Naive thymus-derived CD8-positive, alpha-beta T cell (primary cell): ENCODE data around the gene PIN1. TPM values are rescaled to one million over a fixed set of nuclear protein-coding genes. Genes with fewer than 3 reads are reported as not detected.
"Not testable (repeated sequence)": the region's sequence is repeated elsewhere in the genome, so short reads cannot be mapped to it uniquely, and the experiment has no call there.

Experiments used
- ATAC-seq, 2 donors: fragments of 150-1000 bp; cut with Tn5 transposase in 1 of 2; sonication (Bioruptor Pico), chemical (Tn5 transposase) in 1 of 2; 1 replicate in 1 of 2; 2 replicates in 1 of 2; pipeline ENCODE4 v1.10.0; 2021; ENCODE audit warnings: mild to moderate bottlenecking in 2 of 2, moderate library complexity in 2 of 2
- POLR2A ChIA-PET: fragments of 350-600 bp; sonication (Branson Sonifier 250); formaldehyde crosslinking; loops from one replicate; lab custom pipeline; 2021; ENCODE audit warnings: antibody characterized with exemption; lab: Charles Lee
- DNase-seq, 10 donors: peaks; one replicate each; pipeline versions ENCODE4 v3.0.0 to v3.0.0-alpha.2; 2020 to 2022
- H3K27ac Mint-ChIP-seq, 10 donors: one replicate each; pipeline ENCODE4 v1.8.0; 2020 to 2022; ENCODE audit warnings: mild to moderate bottlenecking in 10 of 10, mixed read lengths in 10 of 10, moderate library complexity in 4 of 10, inconsistent platforms in 1 of 10
- H3K27me3 Mint-ChIP-seq, 5 donors: one replicate each; pipeline ENCODE4 v1.8.0; 2021 to 2022; ENCODE audit warnings: mixed read lengths in 5 of 5
- H3K36me3 Mint-ChIP-seq, 3 donors: one replicate each; pipeline ENCODE4 v1.8.0; 2020 to 2022; ENCODE audit warnings: mixed read lengths in 3 of 3, mild to moderate bottlenecking in 2 of 3, inconsistent platforms in 1 of 3
- H3K4me1 Mint-ChIP-seq, 4 donors: one replicate each; pipeline ENCODE4 v1.8.0; 2021 to 2022; ENCODE audit warnings: mixed read lengths in 4 of 4
- H3K4me3 Mint-ChIP-seq, 10 donors: one replicate each; pipeline ENCODE4 v1.8.0; 2020 to 2022; ENCODE audit warnings: mild to moderate bottlenecking in 10 of 10, mixed read lengths in 10 of 10, moderate library complexity in 6 of 10, inconsistent platforms in 1 of 10
- H3K9me3 Mint-ChIP-seq, 9 donors: one replicate each; pipeline ENCODE4 v1.8.0; 2020 to 2022; ENCODE audit warnings: mixed read lengths in 9 of 9, mild to moderate bottlenecking in 3 of 9, inconsistent platforms in 1 of 9, moderate library complexity in 1 of 9
- polyA plus RNA-seq, 3 donors: library from polyadenylated mRNA; unstranded; fragments of 300-500 nt; fragmentation: Illumina TruSeq; gene quantifications; one replicate each; pipeline ENCODE4 v1.2.3, GENCODE V29; 2021
- total RNA-seq, 8 experiments: library from RNA in 2 of 8; stranded (reverse) in 2 of 8; gene quantifications; one replicate each; pipeline ENCODE4 v1.2.3 and lab custom pipeline; 2021 to 2026

The PIN1 gene
- total RNA-seq = 10 to 100 TPM; 63.3 to 65.6 TPM
- 100 to 1,000 TPM in 1 of 3 donors, 10 to 100 TPM in 2; 85.3 to 126 (median 95.8) TPM for polyA plus RNA-seq
- total RNA-seq (lab: John Stamatoyannopoulos, UW) = 33.5 to 69.6 (median 57.4) reads per million in 6 experiments

DNA sequence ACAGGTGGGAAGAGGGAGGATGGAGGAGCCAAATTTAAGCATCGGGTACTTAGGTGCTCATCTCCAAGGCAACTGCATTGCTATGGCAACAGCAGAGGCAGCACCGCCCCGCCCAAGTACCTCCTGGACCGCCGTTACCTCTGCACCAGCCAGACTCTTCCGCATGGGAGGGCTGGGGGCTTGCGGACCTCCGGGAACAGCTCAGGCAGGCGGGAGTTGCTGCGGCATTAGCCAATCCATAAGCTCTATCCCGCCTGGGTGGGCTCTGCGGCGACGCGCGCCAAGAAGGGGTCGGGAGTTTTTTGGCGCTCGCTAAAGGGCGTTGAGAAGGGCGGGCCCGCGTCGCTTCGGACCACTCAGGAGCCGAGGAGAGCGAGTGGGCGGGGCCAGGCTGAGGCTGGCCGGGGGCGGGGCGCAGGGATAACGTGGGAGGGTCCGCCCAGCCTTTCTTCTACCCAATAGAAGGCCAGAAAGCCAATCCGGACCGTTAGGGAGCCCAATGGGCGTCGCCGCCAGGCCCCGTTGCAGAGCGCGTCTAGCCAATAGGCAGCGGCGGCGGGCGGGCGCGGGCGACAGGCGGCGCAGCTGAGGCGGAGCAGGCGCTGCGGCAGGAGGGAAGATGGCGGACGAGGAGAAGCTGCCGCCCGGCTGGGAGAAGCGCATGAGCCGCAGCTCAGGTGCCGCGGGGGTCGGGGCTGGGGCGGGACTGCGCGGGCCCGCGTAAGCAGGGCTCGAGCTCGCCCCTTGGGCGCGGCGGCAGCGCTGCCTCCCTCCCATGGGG lies at the start of gene PIN1:
TSS of gene PIN1 (plus strand) at position 593 of the 781 bp plus-strand sequence. CDS start at position 620, 27 bp downstream.
- POLR2A ChIA-PET = interaction anchor here (0.5 to 1.9 kb wide), 12 partner anchors 8 to 308 kb away, joined by 3 to 12 read pairs (median 4); partner anchors contain the start of genes FBXL12 and ZNF846
- peak; percentile 96 for ATAC-seq
- Mint-ChIP-seq H3K4me3 (peak within 1 kb of the TSS; percentile 89 to 97 (median 94)), H3K4me1 (peaks cover 7 to 30% (median 14%) of the 10 kb centered on the region in 4 donors), H3K9me3 (no peaks in the 10 kb centered on the region), H3K27me3 (no peaks in the 10 kb centered on the region), H3K36me3 (peaks cover 0 to 28% (median 2%) of the 10 kb centered on the region in 3 donors), H3K27ac (peak within 1 kb of the TSS; percentile 77 to 98 (median 94))
- DNase-seq = peak; percentile 97 to 100 (median 99)

DNA sequence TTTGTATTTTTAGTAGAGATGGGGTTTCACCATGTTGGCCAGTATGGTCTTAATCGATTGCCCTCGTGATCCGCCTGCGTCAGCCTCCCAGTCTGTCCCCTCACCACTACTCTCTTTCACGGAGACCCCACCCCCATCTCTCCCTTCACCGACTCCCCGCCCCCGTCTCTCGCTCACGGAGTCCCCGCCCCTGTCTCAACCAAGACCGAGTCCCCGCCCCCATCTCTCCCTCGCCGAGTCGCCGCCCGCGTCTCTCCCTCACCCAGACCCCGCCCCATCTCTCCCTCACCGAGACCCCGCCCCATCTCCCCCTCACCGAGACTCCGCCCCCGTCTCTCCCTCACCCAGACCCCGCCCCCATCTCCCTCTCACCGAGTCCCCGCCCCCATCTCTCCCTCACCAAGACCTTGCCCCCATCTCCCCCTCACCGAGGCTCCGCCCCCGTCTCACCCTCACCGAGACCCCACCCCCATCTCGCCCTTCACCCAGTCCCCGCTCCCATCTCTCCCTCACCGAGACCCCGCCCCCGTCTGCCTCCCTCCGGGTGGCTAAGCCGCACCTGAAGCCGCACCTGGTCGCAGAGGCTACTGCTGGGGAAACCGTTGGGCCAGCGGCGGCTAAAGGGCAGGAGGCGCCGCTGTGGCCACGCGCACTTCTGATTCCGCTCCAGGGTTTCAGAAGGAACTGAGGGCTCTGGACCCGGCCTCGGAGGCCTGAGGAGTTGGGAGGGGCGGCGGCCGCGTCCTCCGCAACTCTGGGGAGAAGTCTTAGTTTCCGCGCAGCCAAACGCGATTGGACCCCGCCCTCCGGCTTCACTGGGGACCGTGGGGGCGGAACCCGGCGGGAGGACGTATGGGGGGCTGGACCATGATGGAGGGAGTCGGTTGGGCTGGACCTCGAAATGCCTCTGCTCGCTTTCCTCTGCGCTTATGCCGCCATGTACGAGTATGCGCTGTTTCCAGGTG lies 49.5 kb upstream of the PIN1 start:
- H3K36me3 Mint-ChIP-seq = peaks cover 0 to 4% (median 0%) of the 10 kb centered on the region in 3 donors
- H3K27ac Mint-ChIP-seq = peak overlapping the region; percentile 91 to 99 (median 96)
- POLR2A ChIA-PET = interaction anchor here (0.6 to 1.5 kb wide), 5 partner anchors 10 to 477 kb away, joined by 3 to 12 read pairs (median 5); partner anchors contain the start of genes FBXL12 and ZNF846
- H3K27me3 Mint-ChIP-seq = no peaks in the 10 kb centered on the region
- H3K9me3 Mint-ChIP-seq = no peaks in the 10 kb centered on the region
- ATAC-seq = peak; percentile 80 to 81
- DNase-seq = peak; percentile 91 to 99 (median 95)
- H3K4me3 Mint-ChIP-seq = peak overlapping the region; percentile 88 to 97 (median 92)
- peaks cover 10 to 48% (median 34%) of the 10 kb centered on the region in 4 donors for H3K4me1 Mint-ChIP-seq

DNA sequence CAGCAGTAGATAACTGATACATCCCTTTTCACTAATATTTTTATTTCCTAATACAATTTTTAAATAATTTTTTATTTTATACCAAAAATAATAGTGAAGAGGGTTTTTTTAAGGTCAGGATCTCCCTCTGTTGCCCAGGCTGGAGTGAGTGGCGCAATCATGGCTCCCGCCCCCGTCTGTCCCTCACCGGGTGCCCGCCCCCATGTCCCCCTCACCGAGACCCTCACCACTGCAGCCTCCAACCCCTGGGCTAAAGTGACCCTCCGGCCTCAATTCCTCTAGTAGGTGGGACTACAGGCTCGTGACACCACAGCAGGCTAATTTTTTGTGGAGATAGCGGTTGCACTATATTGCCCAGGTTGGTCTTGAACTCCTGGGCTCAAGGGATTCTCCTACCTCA lies 48.8 kb upstream of the PIN1 start:
- DNase-seq (no peak), ATAC-seq (no peak)
- Mint-ChIP-seq H3K36me3 (peaks cover 0 to 3% (median 0%) of the 10 kb centered on the region in 3 donors), H3K27me3 (no peaks in the 10 kb centered on the region), H3K4me1 (peaks cover 10 to 53% (median 35%) of the 10 kb centered on the region in 4 donors), H3K9me3 (no peaks in the 10 kb centered on the region), H3K4me3 (peak overlapping the region; percentile 88 to 97 (median 92)), H3K27ac (peak overlapping the region; percentile 91 to 99 (median 96))
- POLR2A ChIA-PET = interaction anchor here (1.5 kb wide), 1 partner anchor 18 kb away, joined by 12 read pairs; the partner anchor contains the start of gene ZNF846

DNA sequence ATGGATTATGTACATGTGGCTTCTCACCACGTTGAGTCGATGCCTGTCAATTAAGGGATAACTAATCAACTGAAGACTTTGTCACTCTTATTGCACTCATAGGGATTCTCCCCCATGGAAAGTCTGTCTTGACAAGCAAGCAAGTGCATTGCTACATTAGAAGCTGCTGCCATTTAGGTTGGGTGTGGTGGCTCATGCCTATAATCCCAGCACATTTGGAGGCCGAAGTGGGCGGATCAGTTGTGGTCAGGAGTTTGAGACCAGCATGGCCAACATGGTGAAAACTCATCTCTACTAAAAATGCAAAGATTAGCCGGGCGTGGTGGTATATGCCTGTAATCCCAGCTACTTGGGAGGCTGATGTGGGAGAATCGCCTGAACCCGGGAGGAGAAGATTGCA lies 48.3 kb upstream of the PIN1 start:
- POLR2A ChIA-PET = no interaction called here
- DNase-seq (no peak), ATAC-seq (no peak)
- Mint-ChIP-seq H3K9me3 (no peaks in the 10 kb centered on the region), H3K27me3 (no peaks in the 10 kb centered on the region), H3K4me3 (peak overlapping the region; percentile 61 to 90 (median 76)), H3K27ac (peak overlapping the region; percentile 69 to 99 (median 92)), H3K36me3 (peaks cover 0 to 2% (median 0%) of the 10 kb centered on the region in 3 donors), H3K4me1 (peaks cover 10 to 55% (median 39%) of the 10 kb centered on the region in 4 donors)

DNA sequence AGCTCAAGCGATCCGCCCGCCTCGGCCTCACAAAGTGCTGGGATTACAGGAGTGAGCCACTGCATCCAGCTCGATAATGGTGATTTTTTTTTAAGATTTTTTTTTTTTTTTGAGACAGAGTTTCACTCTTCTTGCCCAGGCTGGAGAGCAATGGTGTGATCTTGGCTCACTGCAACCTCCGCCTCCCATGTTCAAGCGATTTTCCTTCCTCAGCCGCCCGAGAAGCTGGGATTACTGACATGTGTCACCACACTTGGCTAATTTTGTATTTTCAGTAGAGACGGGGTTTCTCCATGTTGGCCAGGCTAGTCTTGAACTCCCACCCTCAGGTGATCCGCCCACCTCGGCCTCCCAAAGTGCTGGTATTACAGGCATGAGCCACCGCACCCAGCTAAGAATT lies 46.5 kb upstream of the PIN1 start:
- ATAC-seq, DNase-seq, H3K36me3 Mint-ChIP-seq, H3K27me3 Mint-ChIP-seq, H3K9me3 Mint-ChIP-seq: not testable (repeated sequence)
- POLR2A ChIA-PET = interaction anchor here (0.7 to 1.1 kb wide), 3 partner anchors 20 to 456 kb away, joined by 3 read pairs; partner anchors contain the start of gene ZNF846
- H3K27ac Mint-ChIP-seq = peak overlapping the region in 1 of 10 donors; percentile 27
- H3K4me3 Mint-ChIP-seq = peak overlapping the region in 1 of 10 donors; percentile 20
- H3K4me1 Mint-ChIP-seq = peaks cover 11 to 53% (median 45%) of the 10 kb centered on the region in 4 donors

DNA sequence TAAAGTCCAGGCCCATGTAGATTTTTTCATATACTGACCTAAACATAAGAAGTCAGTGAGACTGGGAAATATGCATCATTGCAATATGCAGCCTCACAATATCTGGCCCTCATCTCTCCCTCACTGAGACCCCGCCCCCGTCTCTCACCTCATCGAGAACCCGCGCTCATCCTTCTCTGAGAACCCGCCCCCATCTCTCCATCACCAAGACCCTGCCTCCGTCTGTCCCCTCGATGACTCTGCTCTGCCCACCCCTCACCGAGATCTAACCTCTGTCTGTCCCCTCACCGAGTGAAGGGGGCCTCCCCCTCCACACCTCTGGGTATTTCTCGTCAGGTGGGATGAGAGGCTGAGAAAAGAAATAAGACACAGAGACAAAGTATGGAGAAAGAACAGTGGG lies 46.1 kb upstream of the PIN1 start:
- Mint-ChIP-seq H3K9me3 (peaks cover 0 to 6% (median 0%) of the 10 kb centered on the region in 9 donors), H3K36me3 (no peaks in the 10 kb centered on the region), H3K4me1 (peaks cover 11 to 50% (median 43%) of the 10 kb centered on the region in 4 donors), H3K27me3 (no peaks in the 10 kb centered on the region), H3K27ac (peak overlapping the region in 3 of 10 donors; percentile 27 to 87 (median 51)), H3K4me3 (peak overlapping the region in 2 of 10 donors; percentile 19 to 30)
- POLR2A ChIA-PET = interaction anchor here (0.7 kb wide), 1 partner anchor 457 kb away, joined by 3 read pairs; no protein-coding TSS in a partner anchor
- DNase-seq (no peak), ATAC-seq (no peak)

DNA sequence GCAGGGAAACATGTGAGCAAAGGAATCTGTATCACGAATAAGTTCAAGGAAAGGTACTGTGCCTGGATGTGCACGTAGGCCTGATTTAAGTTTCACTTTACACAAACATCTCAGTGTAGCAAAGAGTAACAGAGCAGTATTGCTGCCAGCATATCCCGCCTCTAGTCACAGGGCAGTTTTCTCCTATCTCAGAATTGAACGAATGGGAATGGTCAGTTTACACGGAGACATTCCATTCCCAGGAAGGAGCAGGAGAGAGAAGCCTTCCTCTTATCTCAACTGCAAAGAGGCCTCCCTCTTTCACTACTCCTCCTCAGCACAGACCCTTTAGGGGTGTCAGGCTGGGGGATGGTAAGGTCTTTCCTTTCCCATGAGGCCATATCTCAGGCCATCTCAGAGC lies 45.5 kb upstream of the PIN1 start:
- H3K4me3 Mint-ChIP-seq = peak overlapping the region in 2 of 10 donors; percentile 34 to 60
- ATAC-seq, DNase-seq, POLR2A ChIA-PET, H3K36me3 Mint-ChIP-seq, H3K27me3 Mint-ChIP-seq, H3K9me3 Mint-ChIP-seq: not testable (repeated sequence)
- peak overlapping the region in 6 of 10 donors; percentile 45 to 90 (median 58) for H3K27ac Mint-ChIP-seq
- H3K4me1 Mint-ChIP-seq = peaks cover 11 to 45% (median 38%) of the 10 kb centered on the region in 4 donors

DNA sequence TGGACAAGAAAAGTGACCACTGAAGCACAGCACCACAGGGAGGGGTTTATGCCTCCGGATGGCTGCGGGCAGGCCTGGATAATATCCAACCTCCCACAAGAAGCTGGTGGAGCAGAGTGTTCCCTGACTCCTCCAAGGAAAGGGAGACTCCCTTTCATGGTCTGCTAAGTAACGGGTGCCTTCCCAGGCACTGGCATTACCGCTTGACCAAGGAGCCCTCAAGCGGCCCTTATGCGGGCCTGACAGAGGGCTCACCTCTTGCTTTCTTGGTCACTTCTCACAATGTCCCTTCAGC lies 44.1 kb upstream of the PIN1 start:
- ATAC-seq, H3K27me3 Mint-ChIP-seq, DNase-seq, H3K9me3 Mint-ChIP-seq, H3K36me3 Mint-ChIP-seq: not testable (repeated sequence)
- POLR2A ChIA-PET = interaction anchor here (0.6 to 1.6 kb wide), 3 partner anchors 23 to 1276 kb away, joined by 3 to 6 read pairs (median 3); partner anchors contain the start of genes ZNF561 and ZNF846
- H3K27ac Mint-ChIP-seq = peak overlapping the region in 7 of 10 donors; percentile 18 to 99 (median 97)
- peaks cover 9 to 42% (median 29%) of the 10 kb centered on the region in 4 donors for H3K4me1 Mint-ChIP-seq
- H3K4me3 Mint-ChIP-seq = peak overlapping the region in 6 of 10 donors; percentile 48 to 97 (median 88)

DNA sequence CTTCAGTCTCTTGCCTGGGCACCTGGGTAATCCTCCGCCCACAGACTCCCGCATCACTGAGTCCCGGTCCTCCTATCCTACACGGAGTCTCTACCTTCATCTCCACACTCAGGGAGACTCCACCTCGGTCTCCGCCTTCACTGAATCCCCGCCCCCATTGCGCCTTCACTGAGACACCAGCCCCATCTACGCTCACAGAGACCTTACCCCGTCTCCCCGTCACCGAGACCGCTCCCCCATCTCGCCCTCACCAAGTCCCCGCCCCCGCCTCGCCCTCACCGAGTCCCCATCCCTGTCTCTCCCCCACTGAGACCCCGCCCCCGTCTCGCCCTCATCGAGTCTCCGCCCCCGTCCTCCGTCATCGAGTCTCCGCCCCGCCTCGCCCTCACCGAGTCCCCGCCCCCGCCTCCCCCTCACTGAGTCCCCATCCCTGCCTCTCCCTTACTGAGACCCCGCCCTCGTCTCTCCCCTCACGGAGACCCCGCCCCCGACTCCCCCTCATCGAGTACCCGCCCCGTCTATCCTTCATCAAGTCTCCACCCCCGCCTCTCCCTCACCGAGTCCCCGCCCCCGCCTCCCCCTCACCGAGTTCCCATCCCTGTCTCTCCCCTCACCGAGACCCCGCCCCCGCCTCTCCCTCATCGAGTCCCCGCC lies 43.4 kb upstream of the PIN1 start:
- ATAC-seq (peak; percentile 47 to 56), DNase-seq (peak; percentile 83 to 99 (median 93))
- H3K4me3 Mint-ChIP-seq = peak overlapping the region; percentile 86 to 97 (median 90)
- H3K27me3 Mint-ChIP-seq = no peaks in the 10 kb centered on the region
- H3K9me3 Mint-ChIP-seq = peaks cover 0 to 6% (median 0%) of the 10 kb centered on the region in 9 donors
- peak overlapping the region; percentile 74 to 99 (median 96) for H3K27ac Mint-ChIP-seq
- peaks cover 11 to 43% (median 30%) of the 10 kb centered on the region in 4 donors for H3K4me1 Mint-ChIP-seq
- no peaks in the 10 kb centered on the region for H3K36me3 Mint-ChIP-seq
- POLR2A ChIA-PET = interaction anchor here (0.7 to 1.6 kb wide), 2 partner anchors 23 to 170 kb away, joined by 3 to 6 read pairs; partner anchors contain the start of genes ZNF561 and ZNF846

DNA sequence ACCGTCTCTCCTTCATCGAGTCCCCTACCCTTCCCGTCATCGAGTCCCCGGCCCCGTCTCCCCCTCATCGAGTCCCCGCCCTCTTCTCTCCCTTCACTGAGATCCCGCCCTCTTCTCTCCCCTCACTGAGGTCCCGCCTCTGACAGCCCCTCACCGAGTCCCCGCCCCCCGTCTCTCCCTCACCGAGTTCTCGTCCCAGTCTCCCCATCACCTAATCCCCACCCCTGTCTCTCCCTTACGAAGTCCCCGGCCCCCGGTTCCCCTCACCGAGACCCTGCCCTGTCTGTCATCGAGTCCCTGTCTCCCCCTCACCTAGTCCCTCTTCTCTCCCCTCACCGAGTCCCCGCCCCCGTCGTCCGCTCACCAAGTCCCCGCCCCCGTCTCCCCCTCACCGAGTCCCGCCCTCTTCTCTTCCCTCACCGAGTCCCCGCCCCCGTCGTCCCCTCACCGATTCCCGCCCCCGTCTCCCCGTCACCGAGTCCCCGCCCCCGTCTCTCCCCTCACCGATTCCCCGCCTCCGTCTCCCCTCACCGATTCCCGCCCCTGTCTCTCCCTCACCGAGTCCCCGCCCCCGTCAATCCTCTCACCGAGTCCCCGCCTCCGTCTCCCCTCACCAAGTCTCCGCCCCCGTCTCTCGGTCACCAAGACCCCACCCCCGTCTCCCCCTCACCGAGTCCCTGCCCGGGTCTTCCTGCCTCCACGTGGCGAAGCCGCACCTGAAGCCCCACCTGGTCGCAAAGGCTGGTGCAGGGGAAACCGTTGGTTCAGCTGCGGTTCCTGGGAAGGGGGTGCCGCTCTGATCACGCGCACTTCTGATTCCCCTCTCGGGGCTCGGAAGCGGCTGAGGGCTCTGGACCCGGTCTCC lies 42.7 kb upstream of the PIN1 start:
- peaks cover 10 to 39% (median 27%) of the 10 kb centered on the region in 4 donors for H3K4me1 Mint-ChIP-seq

More for the DNA sequence above, 42.7 kb upstream of the PIN1 start:
- H3K36me3 Mint-ChIP-seq = no peaks in the 10 kb centered on the region
- peak; percentile 57 to 60 for ATAC-seq
- DNase-seq = peak; percentile 90 to 97 (median 94)
- peak overlapping the region; percentile 57 to 99 (median 96) for H3K27ac Mint-ChIP-seq
- no peaks in the 10 kb centered on the region for H3K27me3 Mint-ChIP-seq
- peak overlapping the region; percentile 86 to 97 (median 90) for H3K4me3 Mint-ChIP-seq
- peaks cover 0 to 6% (median 0%) of the 10 kb centered on the region in 9 donors for H3K9me3 Mint-ChIP-seq
- POLR2A ChIA-PET = interaction anchor here (0.6 to 2.4 kb wide), 7 partner anchors 16 to 1624 kb away, joined by 4 to 14 read pairs (median 6); partner anchors contain the start of genes FBXL12, ZNF559, ZNF561 and ZNF846
